H1 (cell line): ENCODE results near the gene GCFC2. TPM values are rescaled to one million over a fixed set of nuclear protein-coding genes. Genes with fewer than 3 reads are reported as not detected.

Experiments used
- BCL11A ChIP-seq, 2 experiments: IDR thresholded peaks; one replicate each; pipeline ENCODE4 v1.6.1; 2011; ENCODE audit warnings: low read depth in 2 of 2, low read length in 2 of 2, mild to moderate bottlenecking in 2 of 2
- BRCA1 ChIP-seq: IDR thresholded peaks from 2 replicates; pipeline ENCODE4 v1.6.1; 2012; ENCODE audit warnings: low read depth, low read length, improper control_type of control experiment
- CREB1 ChIP-seq: IDR thresholded peaks from 2 replicates; pipeline ENCODE4 v1.6.1; 2012; ENCODE audit warnings: inconsistent platforms
- EZH2 ChIP-seq: fragments of 200-600 bp; sonication (generic); IDR thresholded peaks from 2 replicates; pipeline ENCODE4 v1.7.1; 2012; ENCODE audit warnings: low read depth, mild to moderate bottlenecking, moderate library complexity, low read length, inconsistent platforms; ENCODE audit not compliant: severe bottlenecking
- FOSL1 ChIP-seq: IDR thresholded peaks from 2 replicates; pipeline ENCODE4 v1.6.1; 2011; ENCODE audit warnings: mild to moderate bottlenecking, low read depth, low read length, moderate library complexity; ENCODE audit not compliant: insufficient read depth
- JUN ChIP-seq: IDR thresholded peaks from 2 replicates; pipeline ENCODE4 v1.6.1; 2011; ENCODE audit warnings: low read depth, mild to moderate bottlenecking, improper control_type of control experiment, low read length
- PHF8 ChIP-seq: fragments of 200-600 bp; sonication (generic); conservative IDR thresholded peaks from 2 replicates; pipeline ENCODE4 v1.7.1; 2012; ENCODE audit warnings: low read depth, mild to moderate bottlenecking, inconsistent platforms, low read length, moderate library complexity
- POU5F1 ChIP-seq: IDR thresholded peaks from 2 replicates; pipeline ENCODE4 v1.6.1; 2011; ENCODE audit warnings: low read depth, mild to moderate bottlenecking, low read length, moderate library complexity
- RFX5 ChIP-seq: IDR thresholded peaks from 2 replicates; pipeline ENCODE4 v1.6.1; 2011; ENCODE audit warnings: low read depth, low read length, improper control_type of control experiment, borderline replicate concordance
- ZNF274 ChIP-seq: IDR thresholded peaks from 2 replicates; pipeline ENCODE4 v1.7.0; 2012; ENCODE audit warnings: low read length, borderline replicate concordance; ENCODE audit errors: extremely low read depth
- polyA plus RNA-seq, 7 experiments: library from polyadenylated mRNA; depleted of rRNA in 3 of 7; stranded (reverse) in 5 of 7; unstranded in 2 of 7; fragments of >200 nt in 5 of 7; fragments of 200-250 nt in 2 of 7; gene quantifications; 1 replicate in 5 of 7; 2 replicates in 1 of 7; 4 replicates in 1 of 7; pipeline versions ENCODE4 v1.2.1 to v1.2.3, GENCODE V29; 2011 to 2013; ENCODE audit warnings: missing spikeins in 2 of 7, mixed read lengths in 2 of 7
- total RNA-seq: library from RNA; stranded (reverse); fragmentation: NEBNext Ultra II Directional; extraction: Animal tissue kit (Norgen Biotek cat#: 25700); gene quantifications from 2 replicates; pipeline ENCODE4 v1.2.1, GENCODE V29; 2021
- TF ChIP-seq, protein P1 (sequence below): fragments of 300-600 bp; sonication (generic); IDR thresholded peaks from 2 replicates; pipeline ENCODE4 v1.7.1; 2012; ENCODE audit warnings: low read length, moderate library complexity, mild to moderate bottlenecking, inconsistent platforms; ENCODE audit not compliant: insufficient replicate concordance
- TF ChIP-seq, protein P2 (sequence below): IDR thresholded peaks from 2 replicates; pipeline ENCODE4 v1.6.1; 2012; ENCODE audit warnings: inconsistent platforms

GCFC2 gene
- total and polyA plus RNA-seq, 2 of the 8 experiments (the other 6 are each of a cell fraction or from before 2014, with no cell fraction given): 5.6 to 19.1 TPM

DNA sequence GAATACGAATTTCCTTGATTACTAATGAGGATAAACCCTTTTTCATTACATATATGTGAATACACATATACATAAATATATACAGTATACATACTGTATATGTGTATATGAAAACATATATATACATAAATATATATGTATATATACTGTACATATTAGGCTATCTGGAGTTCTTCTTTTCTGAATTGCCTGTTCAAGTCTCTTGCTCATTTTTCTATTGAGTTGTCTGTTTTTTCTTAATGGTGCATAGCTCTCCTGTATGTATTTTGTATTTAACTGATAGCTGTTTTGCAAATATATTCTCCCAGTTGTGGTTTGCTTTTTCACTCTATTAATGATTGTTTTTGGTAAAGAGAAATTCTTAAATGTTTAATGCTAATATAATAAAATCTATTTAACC, 8.9 kb upstream of the GCFC2 start (continued):
- TF ChIP-seq, protein P1, sequence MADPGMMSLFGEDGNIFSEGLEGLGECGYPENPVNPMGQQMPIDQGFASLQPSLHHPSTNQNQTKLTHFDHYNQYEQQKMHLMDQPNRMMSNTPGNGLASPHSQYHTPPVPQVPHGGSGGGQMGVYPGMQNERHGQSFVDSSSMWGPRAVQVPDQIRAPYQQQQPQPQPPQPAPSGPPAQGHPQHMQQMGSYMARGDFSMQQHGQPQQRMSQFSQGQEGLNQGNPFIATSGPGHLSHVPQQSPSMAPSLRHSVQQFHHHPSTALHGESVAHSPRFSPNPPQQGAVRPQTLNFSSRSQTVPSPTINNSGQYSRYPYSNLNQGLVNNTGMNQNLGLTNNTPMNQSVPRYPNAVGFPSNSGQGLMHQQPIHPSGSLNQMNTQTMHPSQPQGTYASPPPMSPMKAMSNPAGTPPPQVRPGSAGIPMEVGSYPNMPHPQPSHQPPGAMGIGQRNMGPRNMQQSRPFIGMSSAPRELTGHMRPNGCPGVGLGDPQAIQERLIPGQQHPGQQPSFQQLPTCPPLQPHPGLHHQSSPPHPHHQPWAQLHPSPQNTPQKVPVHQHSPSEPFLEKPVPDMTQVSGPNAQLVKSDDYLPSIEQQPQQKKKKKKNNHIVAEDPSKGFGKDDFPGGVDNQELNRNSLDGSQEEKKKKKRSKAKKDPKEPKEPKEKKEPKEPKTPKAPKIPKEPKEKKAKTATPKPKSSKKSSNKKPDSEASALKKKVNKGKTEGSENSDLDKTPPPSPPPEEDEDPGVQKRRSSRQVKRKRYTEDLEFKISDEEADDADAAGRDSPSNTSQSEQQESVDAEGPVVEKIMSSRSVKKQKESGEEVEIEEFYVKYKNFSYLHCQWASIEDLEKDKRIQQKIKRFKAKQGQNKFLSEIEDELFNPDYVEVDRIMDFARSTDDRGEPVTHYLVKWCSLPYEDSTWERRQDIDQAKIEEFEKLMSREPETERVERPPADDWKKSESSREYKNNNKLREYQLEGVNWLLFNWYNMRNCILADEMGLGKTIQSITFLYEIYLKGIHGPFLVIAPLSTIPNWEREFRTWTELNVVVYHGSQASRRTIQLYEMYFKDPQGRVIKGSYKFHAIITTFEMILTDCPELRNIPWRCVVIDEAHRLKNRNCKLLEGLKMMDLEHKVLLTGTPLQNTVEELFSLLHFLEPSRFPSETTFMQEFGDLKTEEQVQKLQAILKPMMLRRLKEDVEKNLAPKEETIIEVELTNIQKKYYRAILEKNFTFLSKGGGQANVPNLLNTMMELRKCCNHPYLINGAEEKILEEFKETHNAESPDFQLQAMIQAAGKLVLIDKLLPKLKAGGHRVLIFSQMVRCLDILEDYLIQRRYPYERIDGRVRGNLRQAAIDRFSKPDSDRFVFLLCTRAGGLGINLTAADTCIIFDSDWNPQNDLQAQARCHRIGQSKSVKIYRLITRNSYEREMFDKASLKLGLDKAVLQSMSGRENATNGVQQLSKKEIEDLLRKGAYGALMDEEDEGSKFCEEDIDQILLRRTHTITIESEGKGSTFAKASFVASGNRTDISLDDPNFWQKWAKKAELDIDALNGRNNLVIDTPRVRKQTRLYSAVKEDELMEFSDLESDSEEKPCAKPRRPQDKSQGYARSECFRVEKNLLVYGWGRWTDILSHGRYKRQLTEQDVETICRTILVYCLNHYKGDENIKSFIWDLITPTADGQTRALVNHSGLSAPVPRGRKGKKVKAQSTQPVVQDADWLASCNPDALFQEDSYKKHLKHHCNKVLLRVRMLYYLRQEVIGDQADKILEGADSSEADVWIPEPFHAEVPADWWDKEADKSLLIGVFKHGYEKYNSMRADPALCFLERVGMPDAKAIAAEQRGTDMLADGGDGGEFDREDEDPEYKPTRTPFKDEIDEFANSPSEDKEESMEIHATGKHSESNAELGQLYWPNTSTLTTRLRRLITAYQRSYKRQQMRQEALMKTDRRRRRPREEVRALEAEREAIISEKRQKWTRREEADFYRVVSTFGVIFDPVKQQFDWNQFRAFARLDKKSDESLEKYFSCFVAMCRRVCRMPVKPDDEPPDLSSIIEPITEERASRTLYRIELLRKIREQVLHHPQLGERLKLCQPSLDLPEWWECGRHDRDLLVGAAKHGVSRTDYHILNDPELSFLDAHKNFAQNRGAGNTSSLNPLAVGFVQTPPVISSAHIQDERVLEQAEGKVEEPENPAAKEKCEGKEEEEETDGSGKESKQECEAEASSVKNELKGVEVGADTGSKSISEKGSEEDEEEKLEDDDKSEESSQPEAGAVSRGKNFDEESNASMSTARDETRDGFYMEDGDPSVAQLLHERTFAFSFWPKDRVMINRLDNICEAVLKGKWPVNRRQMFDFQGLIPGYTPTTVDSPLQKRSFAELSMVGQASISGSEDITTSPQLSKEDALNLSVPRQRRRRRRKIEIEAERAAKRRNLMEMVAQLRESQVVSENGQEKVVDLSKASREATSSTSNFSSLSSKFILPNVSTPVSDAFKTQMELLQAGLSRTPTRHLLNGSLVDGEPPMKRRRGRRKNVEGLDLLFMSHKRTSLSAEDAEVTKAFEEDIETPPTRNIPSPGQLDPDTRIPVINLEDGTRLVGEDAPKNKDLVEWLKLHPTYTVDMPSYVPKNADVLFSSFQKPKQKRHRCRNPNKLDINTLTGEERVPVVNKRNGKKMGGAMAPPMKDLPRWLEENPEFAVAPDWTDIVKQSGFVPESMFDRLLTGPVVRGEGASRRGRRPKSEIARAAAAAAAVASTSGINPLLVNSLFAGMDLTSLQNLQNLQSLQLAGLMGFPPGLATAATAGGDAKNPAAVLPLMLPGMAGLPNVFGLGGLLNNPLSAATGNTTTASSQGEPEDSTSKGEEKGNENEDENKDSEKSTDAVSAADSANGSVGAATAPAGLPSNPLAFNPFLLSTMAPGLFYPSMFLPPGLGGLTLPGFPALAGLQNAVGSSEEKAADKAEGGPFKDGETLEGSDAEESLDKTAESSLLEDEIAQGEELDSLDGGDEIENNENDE: no peak
- TF ChIP-seq JUN (no peak), FOSL1 (no peak), CREB1 (no peak), ZNF274 (no peak), BCL11A (IDR thresholded peaks at IDR 0.05; ENCODE audit: low read depth in 2 of 2, low read length in 2 of 2) (no peak), EZH2 (no peak), RFX5 (no peak), BRCA1 (no peak), POU5F1 (no peak), PHF8 (no peak)
- TF ChIP-seq, protein P2, sequence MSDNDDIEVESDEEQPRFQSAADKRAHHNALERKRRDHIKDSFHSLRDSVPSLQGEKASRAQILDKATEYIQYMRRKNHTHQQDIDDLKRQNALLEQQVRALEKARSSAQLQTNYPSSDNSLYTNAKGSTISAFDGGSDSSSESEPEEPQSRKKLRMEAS: no peak
